Liver (tissue), 3 donors: ENCODE measurements around the gene LARGE1.

ENCODE experiments used
- FOXA1 ChIP-seq: IDR thresholded peaks from 2 replicates; pipeline ENCODE4 v1.6.1; 2016; ENCODE audit warnings: antibody characterized with exemption
- HNF4A ChIP-seq, 2 donors: conservative IDR thresholded peaks; 2 replicates each; pipeline ENCODE4 v1.6.1; 2016; ENCODE audit warnings: antibody characterized with exemption in 2 of 2, mild to moderate bottlenecking in 2 of 2
- HNF4G ChIP-seq: IDR thresholded peaks from 2 replicates; pipeline ENCODE4 v1.6.1; 2016; ENCODE audit warnings: antibody characterized with exemption
- JUND ChIP-seq, 2 donors: IDR thresholded peaks; 2 replicates each; pipeline ENCODE4 v1.6.1; 2016; ENCODE audit warnings: antibody characterized with exemption in 2 of 2
- MAX ChIP-seq: IDR thresholded peaks from 2 replicates; pipeline ENCODE4 v1.6.1; 2016; ENCODE audit warnings: antibody characterized with exemption
- RAD21 ChIP-seq, 2 donors: IDR thresholded peaks; 2 replicates each; pipeline ENCODE4 v1.6.1; 2016; ENCODE audit warnings: antibody characterized with exemption in 2 of 2, mild to moderate bottlenecking in 2 of 2
- REST ChIP-seq: IDR thresholded peaks from 2 replicates; pipeline ENCODE4 v1.6.1; 2016; ENCODE audit warnings: antibody characterized with exemption, mild to moderate bottlenecking
- TAF1 ChIP-seq: conservative IDR thresholded peaks from 2 replicates; pipeline ENCODE4 v1.6.1; 2016; ENCODE audit warnings: antibody characterized with exemption, mild to moderate bottlenecking
- YY1 ChIP-seq: IDR thresholded peaks from 2 replicates; pipeline ENCODE4 v1.6.1; 2016; ENCODE audit warnings: antibody characterized with exemption, mild to moderate bottlenecking
- TF ChIP-seq, protein P1 (sequence below): fragments of 150-350 bp; IDR thresholded peaks from 2 replicates; pipeline ENCODE4 v1.5.1; 2017; ENCODE audit warnings: improper control_type of control experiment, low read depth, low read length; ENCODE audit not compliant: missing input control
- TF ChIP-seq, protein P2 (sequence below): IDR thresholded peaks from 2 replicates; pipeline ENCODE4 v1.6.1; 2016; ENCODE audit warnings: antibody characterized with exemption
- TF ChIP-seq, protein P3 (sequence below): IDR thresholded peaks from 2 replicates; pipeline ENCODE4 v1.6.1; 2016; ENCODE audit warnings: antibody characterized with exemption
- donor health status: healthy.
- donor health status: healthy.

DNA sequence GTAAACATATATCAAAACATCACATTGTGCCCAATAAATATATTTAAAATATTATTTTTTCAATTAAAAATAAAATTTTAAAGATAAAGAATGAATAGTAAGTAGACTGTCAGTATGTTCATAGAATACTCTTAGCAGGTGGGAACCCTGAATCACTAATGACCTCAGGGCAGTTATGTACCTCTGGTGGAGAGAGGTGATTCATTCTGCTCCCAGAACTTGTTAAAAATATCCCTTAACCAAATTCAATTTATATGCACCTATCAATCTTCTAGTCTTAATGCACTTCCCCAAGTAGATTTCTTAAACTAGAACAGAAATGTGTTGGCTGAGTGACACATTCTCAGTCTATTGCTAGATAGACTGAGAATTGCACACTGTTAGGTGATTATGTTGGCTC lies 678.2 kb downstream of the LARGE1 start:
- TF ChIP-seq, protein P1, sequence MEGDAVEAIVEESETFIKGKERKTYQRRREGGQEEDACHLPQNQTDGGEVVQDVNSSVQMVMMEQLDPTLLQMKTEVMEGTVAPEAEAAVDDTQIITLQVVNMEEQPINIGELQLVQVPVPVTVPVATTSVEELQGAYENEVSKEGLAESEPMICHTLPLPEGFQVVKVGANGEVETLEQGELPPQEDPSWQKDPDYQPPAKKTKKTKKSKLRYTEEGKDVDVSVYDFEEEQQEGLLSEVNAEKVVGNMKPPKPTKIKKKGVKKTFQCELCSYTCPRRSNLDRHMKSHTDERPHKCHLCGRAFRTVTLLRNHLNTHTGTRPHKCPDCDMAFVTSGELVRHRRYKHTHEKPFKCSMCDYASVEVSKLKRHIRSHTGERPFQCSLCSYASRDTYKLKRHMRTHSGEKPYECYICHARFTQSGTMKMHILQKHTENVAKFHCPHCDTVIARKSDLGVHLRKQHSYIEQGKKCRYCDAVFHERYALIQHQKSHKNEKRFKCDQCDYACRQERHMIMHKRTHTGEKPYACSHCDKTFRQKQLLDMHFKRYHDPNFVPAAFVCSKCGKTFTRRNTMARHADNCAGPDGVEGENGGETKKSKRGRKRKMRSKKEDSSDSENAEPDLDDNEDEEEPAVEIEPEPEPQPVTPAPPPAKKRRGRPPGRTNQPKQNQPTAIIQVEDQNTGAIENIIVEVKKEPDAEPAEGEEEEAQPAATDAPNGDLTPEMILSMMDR = no peak
- TF ChIP-seq TAF1 (no peak), REST (no peak), YY1 (no peak), MAX (no peak), FOXA1 (no peak), HNF4G (no peak), RAD21 (IDR thresholded peaks at IDR 0.05) (no peak), HNF4A (conservative IDR thresholded peaks at IDR 0.05) (no peak), JUND (IDR thresholded peaks at IDR 0.05) (no peak)
- TF ChIP-seq, protein P2, sequence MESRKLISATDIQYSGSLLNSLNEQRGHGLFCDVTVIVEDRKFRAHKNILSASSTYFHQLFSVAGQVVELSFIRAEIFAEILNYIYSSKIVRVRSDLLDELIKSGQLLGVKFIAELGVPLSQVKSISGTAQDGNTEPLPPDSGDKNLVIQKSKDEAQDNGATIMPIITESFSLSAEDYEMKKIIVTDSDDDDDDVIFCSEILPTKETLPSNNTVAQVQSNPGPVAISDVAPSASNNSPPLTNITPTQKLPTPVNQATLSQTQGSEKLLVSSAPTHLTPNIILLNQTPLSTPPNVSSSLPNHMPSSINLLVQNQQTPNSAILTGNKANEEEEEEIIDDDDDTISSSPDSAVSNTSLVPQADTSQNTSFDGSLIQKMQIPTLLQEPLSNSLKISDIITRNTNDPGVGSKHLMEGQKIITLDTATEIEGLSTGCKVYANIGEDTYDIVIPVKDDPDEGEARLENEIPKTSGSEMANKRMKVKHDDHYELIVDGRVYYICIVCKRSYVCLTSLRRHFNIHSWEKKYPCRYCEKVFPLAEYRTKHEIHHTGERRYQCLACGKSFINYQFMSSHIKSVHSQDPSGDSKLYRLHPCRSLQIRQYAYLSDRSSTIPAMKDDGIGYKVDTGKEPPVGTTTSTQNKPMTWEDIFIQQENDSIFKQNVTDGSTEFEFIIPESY = no peak
- TF ChIP-seq, protein P3, sequence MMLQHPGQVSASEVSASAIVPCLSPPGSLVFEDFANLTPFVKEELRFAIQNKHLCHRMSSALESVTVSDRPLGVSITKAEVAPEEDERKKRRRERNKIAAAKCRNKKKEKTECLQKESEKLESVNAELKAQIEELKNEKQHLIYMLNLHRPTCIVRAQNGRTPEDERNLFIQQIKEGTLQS = no peak
